BE2C (cell line): ENCODE data around the gene VPS54.

Experiments used
- DNase-seq: peaks from one replicate; pipeline ENCODE4 v3.0.0-alpha.2; 2020
- H3K27me3 ChIP-seq: fragments of 250-450 bp; sonication (Bioruptor Pico); 2 replicates; pipeline ENCODE4 v1.5.1; 2020; ENCODE audit warnings: mild to moderate bottlenecking
- H3K36me3 ChIP-seq: fragments of 250-450 bp; sonication (Bioruptor Pico); 2 replicates; pipeline ENCODE4 v1.5.1; 2020; ENCODE audit warnings: mild to moderate bottlenecking
- H3K4me1 ChIP-seq: fragments of 250-450 bp; sonication (Bioruptor Pico); 2 replicates; pipeline ENCODE4 v1.5.1; 2020
- H3K4me3 ChIP-seq: 2 replicates; pipeline ENCODE4 v1.5.1; 2011; ENCODE audit warnings: low read depth, low read length
- H3K9me3 ChIP-seq: fragments of 250-450 bp; sonication (Bioruptor Pico); 2 replicates; pipeline ENCODE4 v1.5.1; 2020
- CTCF ChIP-seq: IDR thresholded peaks from 2 replicates; pipeline ENCODE4 v1.5.1; 2012; ENCODE audit warnings: mild to moderate bottlenecking, low read depth, low read length

Gene VPS54

DNA sequence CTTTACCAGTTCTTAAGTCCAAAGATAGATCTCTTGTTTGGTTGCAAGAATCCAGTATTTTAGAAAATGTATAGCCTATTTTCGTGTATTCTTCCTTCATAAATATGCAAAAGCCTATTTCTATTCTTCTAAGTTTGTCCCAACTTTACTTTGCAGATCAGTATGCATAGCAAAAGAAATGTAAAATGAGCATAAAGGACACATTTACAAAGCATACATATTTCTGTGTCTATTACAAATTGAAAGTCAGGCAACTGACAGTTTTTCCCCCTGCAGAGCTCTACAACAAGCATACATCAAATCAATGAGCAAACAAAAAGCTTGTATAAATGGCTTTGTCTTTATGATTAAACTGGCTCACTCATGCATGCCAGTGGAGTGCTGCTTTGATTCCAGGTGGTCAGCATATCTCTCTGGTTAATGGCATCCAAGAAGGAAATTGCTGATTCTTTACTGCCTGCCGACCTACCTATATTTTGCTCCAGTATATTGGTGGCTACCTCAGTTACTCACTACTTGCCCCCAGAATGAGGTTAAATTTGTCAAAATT, 10.0 kb upstream of the VPS54 start:
- Histone ChIP-seq H3K4me1 (no peaks in the 10 kb centered on the region), H3K36me3 (no peaks in the 10 kb centered on the region), H3K4me3 (no peak overlapping the region), H3K9me3 (no peaks in the 10 kb centered on the region), H3K27me3 (no peaks in the 10 kb centered on the region)
- TF ChIP-seq CTCF = no peak
- no peak for DNase-seq

DNA sequence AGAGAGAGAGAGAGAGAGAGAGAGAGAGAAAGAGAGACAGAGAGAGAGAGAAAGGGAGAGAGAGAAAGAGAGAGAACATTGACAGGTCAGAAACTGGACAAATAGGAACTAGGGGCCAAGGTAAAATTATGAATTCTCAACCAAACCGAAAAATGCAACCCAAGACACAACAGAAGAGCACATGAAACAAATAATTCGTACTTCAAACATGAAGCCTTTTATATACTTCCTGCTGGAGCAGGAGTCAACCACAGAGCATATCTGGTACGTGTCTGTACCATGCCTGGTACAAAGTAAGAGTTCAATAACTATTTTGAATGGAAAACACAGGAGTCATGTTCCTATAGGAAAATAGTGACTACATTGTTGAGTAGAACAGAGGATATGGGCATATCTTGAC, 6.5 kb upstream of the VPS54 start:
- H3K36me3 ChIP-seq = no peaks in the 10 kb centered on the region
- no peak for TF ChIP-seq CTCF
- H3K27me3 ChIP-seq = no peaks in the 10 kb centered on the region
- H3K4me1 ChIP-seq = no peaks in the 10 kb centered on the region
- DNase-seq = no peak
- H3K9me3 ChIP-seq = no peaks in the 10 kb centered on the region
- H3K4me3 ChIP-seq = no peak overlapping the region

DNA sequence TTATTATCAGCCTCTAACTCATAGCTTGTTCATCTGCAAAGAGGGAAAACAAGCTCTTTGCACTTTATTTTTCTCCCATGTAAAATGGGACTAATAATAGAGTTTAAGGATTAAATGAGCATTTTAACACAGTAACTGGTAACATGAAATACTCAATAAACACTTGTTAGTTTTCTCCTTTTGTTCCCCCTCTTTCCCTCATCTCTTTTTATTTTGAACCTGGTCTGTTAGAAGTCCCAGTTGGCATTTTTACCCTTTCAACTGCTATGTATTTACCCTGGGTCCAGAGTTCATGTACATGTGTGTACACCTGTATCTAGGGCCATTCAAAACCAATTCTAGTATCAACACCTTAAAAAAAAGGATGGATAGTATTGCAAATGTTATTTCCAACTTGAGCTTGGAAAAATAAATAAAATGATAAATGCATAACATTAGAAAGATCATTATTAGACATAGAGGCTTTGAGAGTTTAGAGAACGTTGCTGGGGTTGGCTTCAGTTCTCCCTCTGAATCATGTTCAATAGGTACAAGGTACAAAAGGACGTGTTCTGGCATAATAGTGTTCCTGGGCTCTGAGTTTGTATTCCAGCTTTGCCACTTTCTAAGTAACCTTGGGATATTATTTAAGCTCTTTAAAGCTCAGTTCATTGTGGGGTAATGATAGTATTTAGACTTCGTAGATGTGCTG, 5.2 kb upstream of the VPS54 start:
- H3K36me3 ChIP-seq = no peaks in the 10 kb centered on the region
- H3K4me3 ChIP-seq = no peak overlapping the region
- H3K27me3 ChIP-seq = no peaks in the 10 kb centered on the region
- no peak for TF ChIP-seq CTCF
- no peaks in the 10 kb centered on the region for H3K9me3 ChIP-seq
- no peak for DNase-seq
- no peaks in the 10 kb centered on the region for H3K4me1 ChIP-seq

DNA sequence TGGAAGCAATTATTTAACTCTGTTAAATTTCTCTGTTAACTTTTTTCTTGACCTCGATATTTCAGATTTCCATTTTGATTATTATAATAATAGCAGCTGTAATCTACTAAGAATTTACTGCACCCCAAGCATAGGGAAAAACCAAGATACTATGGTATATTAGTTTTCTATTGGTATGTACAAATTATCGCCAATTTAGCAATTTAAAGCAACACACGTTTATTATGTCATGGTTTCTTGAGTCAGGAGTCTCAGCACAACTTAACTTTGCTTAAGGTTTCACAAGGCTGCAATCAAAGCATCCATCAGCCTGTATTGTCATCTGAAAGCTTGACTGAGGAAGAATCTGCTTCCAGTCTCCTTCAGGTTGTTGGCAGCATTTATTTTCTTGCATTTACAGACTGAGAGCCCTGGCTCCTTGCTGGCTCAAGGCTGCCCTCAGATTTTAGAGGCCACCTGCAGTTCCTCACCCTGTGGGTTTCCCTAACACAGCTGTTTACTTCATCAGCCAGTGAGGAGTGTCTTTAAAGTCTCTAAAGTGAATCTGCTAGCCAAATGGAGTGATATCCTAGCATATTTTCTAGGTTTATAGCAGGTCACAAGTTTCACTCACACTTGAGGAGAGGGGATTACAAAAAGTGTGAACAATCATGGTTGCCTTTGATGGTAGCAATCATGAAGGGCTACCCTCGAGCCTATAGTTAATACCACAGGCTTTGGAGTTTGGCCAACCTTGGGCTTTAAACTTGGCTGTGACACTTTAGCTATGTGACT, 4.4 kb upstream of the VPS54 start:
- no peak overlapping the region for H3K4me3 ChIP-seq
- no peaks in the 10 kb centered on the region for H3K27me3 ChIP-seq
- H3K9me3 ChIP-seq = no peaks in the 10 kb centered on the region
- H3K4me1 ChIP-seq = no peaks in the 10 kb centered on the region
- no peak for TF ChIP-seq CTCF
- H3K36me3 ChIP-seq = no peaks in the 10 kb centered on the region
- no peak for DNase-seq

DNA sequence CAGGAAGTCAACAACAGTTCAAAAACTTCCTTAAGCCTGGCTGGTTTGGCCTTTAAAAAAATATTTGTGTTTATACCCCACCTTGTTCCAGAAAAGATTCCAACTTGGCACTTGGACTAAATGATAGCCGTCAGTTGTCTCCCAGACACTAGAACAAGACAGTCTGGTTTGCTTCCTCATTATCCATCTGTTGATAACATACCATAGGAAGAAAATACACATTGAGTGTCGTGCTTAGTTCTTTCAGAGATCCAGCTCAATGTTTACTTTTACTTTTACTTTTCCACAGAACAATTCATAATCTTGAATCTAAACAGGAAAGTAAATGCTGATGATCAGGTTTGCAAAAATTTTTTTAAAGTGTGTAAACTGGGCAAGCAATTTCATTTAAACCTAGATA, 2.4 kb upstream of the VPS54 start:
- no peaks in the 10 kb centered on the region for H3K4me1 ChIP-seq
- no peaks in the 10 kb centered on the region for H3K27me3 ChIP-seq
- H3K9me3 ChIP-seq = no peaks in the 10 kb centered on the region
- TF ChIP-seq CTCF = no peak
- H3K36me3 ChIP-seq = no peaks in the 10 kb centered on the region
- H3K4me3 ChIP-seq = no peak overlapping the region
- no peak for DNase-seq
